ENCODE data around the gene PIANP. TPM values are rescaled to one million over a fixed set of nuclear protein-coding genes. Genes with fewer than 3 reads are reported as not detected.

Gene PIANP
- under 0.01 and 0.18 TPM in 2 replicates for total RNA-seq (2012; rRNA removed)
- 5.4 and 6.8 TPM in 2 replicates for polyA plus RNA-seq (2012; rRNA removed)
- 4.1 and 11.4 TPM in 2 replicates for polyA plus RNA-seq (2012; cell fraction: cytosol; rRNA removed)
- 10.0 and 16.9 TPM in 2 replicates for polyA plus RNA-seq (2012; cell fraction: nucleus; rRNA removed; ENCODE audit: low replicate concordance)
- Bru-seq, nascent RNA = percentile 46 among the genes with signal in this experiment
- percentile 57 among the genes with signal in this experiment for BruChase-seq, experiment 1, labeled RNA remaining after a 6-hour chase
- BruChase-seq, experiment 2, labeled RNA remaining after a 2-hour chase = percentile 45 among the genes with signal in this experiment
- long read RNA-seq, partial matches to known transcripts = 7 of 7 reads
- long read RNA-seq, other reads (novel, unspliced or antisense) = 0 of 7 reads

GRCh38 chr12:6700646-6701051 is at the start of gene PIANP:
PIANP (minus strand) TSS chr12:6700815; CDS start chr12:6698061, 2,754 bp downstream.
- peak within 1 kb of the TSS; percentile 81 for H3K18ac ChIP-seq (ENCODE audit: low read depth, low read length)
- H3K4me3 ChIP-seq (ENCODE audit: insufficient read depth, low read depth, low read length) = peak within 1 kb of the TSS; percentile 81
- no peaks in the 10 kb centered on the region for H4K20me1 ChIP-seq (ENCODE audit: insufficient read depth, low read length)
- peaks cover 3% of the 10 kb centered on the region; the same call in 1 of the 2 replicates for H3K27me3 ChIP-seq (ENCODE audit: control insufficient read depth, insufficient read depth, low read length)
- no peaks in the 10 kb centered on the region for H3K9me3 ChIP-seq (ENCODE audit: control insufficient read depth, insufficient read depth, low read length)
- peak within 1 kb of the TSS; percentile 47; the same call in 1 of the 2 replicates for H2BK120ac ChIP-seq (ENCODE audit: low read depth, low read length)
- H3K27ac ChIP-seq (ENCODE audit: insufficient read depth, low read length) = peak within 1 kb of the TSS; percentile 57
- peak within 1 kb of the TSS; percentile 94 for H2AFZ ChIP-seq (replicated peaks; ENCODE audit: low read length, poor library complexity)
- in situ Hi-C loops (cut with MboI; ENCODE audit: low sequenced_read_pairs) = no loop called here
- no peak within 1 kb of the TSS; the same call in none of the 2 replicates for H3K56ac ChIP-seq (ENCODE audit: extremely low read depth, insufficient read depth, low read length)
- ChIA-PET POLR2A (ENCODE audit: unreplicated experiment) (no interaction called here), CTCF (interaction anchor here (1.0 kb wide), 1 partner anchor 16 kb away, joined by 3 read pairs; no protein-coding TSS in a partner anchor)
- peak within 1 kb of the TSS; percentile 22 to 91; a peak in 3 of 4 replicates for H4K8ac ChIP-seq (ENCODE audit: low read depth in 2 of 2, low read length in 2 of 2)
- peaks cover 4% of the 10 kb centered on the region for H3K4me1 ChIP-seq (ENCODE audit: control insufficient read depth, insufficient read depth, low read length)
- peak within 1 kb of the TSS; percentile 90 for H3K9ac ChIP-seq (ENCODE audit: low read depth, low read length)
- BruUV-seq (replicated peaks) = no TSS peak
- dilution Hi-C loops (cut with HindIII; ENCODE audit: low sequenced_read_pairs, unreplicated experiment) = no loop called here
- H3K4me2 ChIP-seq (ENCODE audit: low read depth, low read length) = peak within 1 kb of the TSS; percentile 99
- DNase-seq (peak; percentile 21), ATAC-seq (ENCODE audit: low read depth) (peak; percentile 84)
- H3K23ac ChIP-seq (ENCODE audit: low read depth, low read length) = peak within 1 kb of the TSS; percentile 88
- H3K4ac ChIP-seq (ENCODE audit: low read depth, low read length) = peak within 1 kb of the TSS; percentile 72
- peak within 1 kb of the TSS; percentile 58 for H4K91ac ChIP-seq (ENCODE audit: insufficient read depth, low read depth, low read length)
- peaks cover 10 to 17% of the 10 kb centered on the region in 2 experiments; a peak in 3 of 4 replicates for H3K79me1 ChIP-seq (ENCODE audit: low read depth in 1 of 2, low read length in 2 of 2)
- no CpG with 5 or more reads among the region's 43 CpGs for WGBS, 2 experiments (ENCODE audit: extremely low coverage in 2 of 2, insufficient read length in 1 of 2)
- TF ChIP-seq MAZ (IDR thresholded peaks at IDR 0.05; ENCODE audit: borderline replicate concordance, low read depth, low read length) (peak; percentile 20; the same call in 1 of the 2 replicates), NFE2L2 (IDR thresholded peaks at IDR 0.05; ENCODE audit: low read depth, low read length) (no peak)
- H4K5ac ChIP-seq (ENCODE audit: low read depth, low read length) = peak within 1 kb of the TSS; percentile 87
- peak within 1 kb of the TSS; percentile 59 for H2AK5ac ChIP-seq (ENCODE audit: low read depth, low read length)
- H2BK20ac ChIP-seq (ENCODE audit: low read depth, low read length) = no peak within 1 kb of the TSS
- intact Hi-C loops (cut with micrococcal nuclease) = no loop called here
- H3K36me3 ChIP-seq (ENCODE audit: control insufficient read depth, insufficient read depth, low read length) = peaks cover 4% of the 10 kb centered on the region
- H2AK9ac ChIP-seq (replicated peaks; ENCODE audit: low read depth, low read length, poor library complexity) = peak within 1 kb of the TSS; percentile 88
- H3K14ac ChIP-seq (replicated peaks; ENCODE audit: low read depth, low read length) = peak within 1 kb of the TSS; percentile 82
- no peak within 1 kb of the TSS for H2BK15ac ChIP-seq (ENCODE audit: low read depth, low read length)
- H2BK5ac ChIP-seq (ENCODE audit: low read depth, low read length, poor library complexity, severe bottlenecking) = peak within 1 kb of the TSS; percentile 16
- no peaks in the 10 kb centered on the region for H3K9me1 ChIP-seq (ENCODE audit: insufficient read depth, low read length)

All from IMR-90 (cell line).